Ovary (tissue), 3 donors: ENCODE results near the gene FGD4.

Source experiments
- EP300 ChIP-seq: sonication (generic); formaldehyde crosslinking; IDR thresholded peaks from one replicate; pipeline ENCODE4 v1.6.1; 2017; ENCODE audit warnings: antibody characterized with exemption
- POLR2A ChIP-seq: fragments of 450-650 bp; IDR thresholded peaks from one replicate; pipeline ENCODE4 v1.6.1; 2017; ENCODE audit warnings: antibody characterized with exemption, mild to moderate bottlenecking, moderate library complexity
- TF ChIP-seq, protein P1 (sequence below), 3 donors: fragments of 450-650 bp in 2 of 3; fragments of 200-600 bp in 1 of 3; IDR thresholded peaks; one replicate each; pipeline versions ENCODE4 v1.5.1 to v1.8.0; 2016 to 2022; ENCODE audit warnings: antibody characterized with exemption in 3 of 3, mild to moderate bottlenecking in 1 of 3
- donor health status: DM: no; HTN: no; CAD: no.

DNA sequence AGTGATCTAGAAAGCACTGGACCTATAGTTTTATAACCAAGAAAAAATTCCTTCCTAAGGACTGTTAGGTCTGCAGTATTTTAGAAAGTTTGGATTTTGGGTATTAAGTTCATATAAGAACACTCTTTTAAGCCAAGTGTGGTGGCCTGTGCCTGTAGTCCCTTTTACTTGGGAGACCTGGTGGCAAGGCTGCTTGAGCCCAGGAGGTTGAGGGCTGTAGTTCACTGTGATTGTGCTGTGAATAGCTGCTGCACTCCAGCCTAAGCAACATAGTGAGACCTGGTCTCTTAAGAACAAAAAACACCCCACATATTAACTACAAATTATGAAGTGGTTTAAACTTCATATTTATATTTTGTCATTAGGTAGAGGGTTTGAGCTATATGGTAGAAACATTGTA lies 289.4 kb downstream of the FGD4 start:
- TF ChIP-seq, protein P1, sequence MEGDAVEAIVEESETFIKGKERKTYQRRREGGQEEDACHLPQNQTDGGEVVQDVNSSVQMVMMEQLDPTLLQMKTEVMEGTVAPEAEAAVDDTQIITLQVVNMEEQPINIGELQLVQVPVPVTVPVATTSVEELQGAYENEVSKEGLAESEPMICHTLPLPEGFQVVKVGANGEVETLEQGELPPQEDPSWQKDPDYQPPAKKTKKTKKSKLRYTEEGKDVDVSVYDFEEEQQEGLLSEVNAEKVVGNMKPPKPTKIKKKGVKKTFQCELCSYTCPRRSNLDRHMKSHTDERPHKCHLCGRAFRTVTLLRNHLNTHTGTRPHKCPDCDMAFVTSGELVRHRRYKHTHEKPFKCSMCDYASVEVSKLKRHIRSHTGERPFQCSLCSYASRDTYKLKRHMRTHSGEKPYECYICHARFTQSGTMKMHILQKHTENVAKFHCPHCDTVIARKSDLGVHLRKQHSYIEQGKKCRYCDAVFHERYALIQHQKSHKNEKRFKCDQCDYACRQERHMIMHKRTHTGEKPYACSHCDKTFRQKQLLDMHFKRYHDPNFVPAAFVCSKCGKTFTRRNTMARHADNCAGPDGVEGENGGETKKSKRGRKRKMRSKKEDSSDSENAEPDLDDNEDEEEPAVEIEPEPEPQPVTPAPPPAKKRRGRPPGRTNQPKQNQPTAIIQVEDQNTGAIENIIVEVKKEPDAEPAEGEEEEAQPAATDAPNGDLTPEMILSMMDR (IDR thresholded peaks at IDR 0.05) = no peak
- TF ChIP-seq POLR2A (no peak), EP300 (no peak)
